NAMALWA (cell line): ENCODE results near the gene SMAP2.
"Not testable (repeated sequence)": the region's sequence is repeated elsewhere in the genome, so short reads cannot be mapped to it uniquely, and the experiment has no call there.

Experiments used
- DNase-seq: peaks from one replicate; pipeline ENCODE4 v3.0.0-alpha.2; 2015; ENCODE audit warnings: low spot score

Gene SMAP2

DNA sequence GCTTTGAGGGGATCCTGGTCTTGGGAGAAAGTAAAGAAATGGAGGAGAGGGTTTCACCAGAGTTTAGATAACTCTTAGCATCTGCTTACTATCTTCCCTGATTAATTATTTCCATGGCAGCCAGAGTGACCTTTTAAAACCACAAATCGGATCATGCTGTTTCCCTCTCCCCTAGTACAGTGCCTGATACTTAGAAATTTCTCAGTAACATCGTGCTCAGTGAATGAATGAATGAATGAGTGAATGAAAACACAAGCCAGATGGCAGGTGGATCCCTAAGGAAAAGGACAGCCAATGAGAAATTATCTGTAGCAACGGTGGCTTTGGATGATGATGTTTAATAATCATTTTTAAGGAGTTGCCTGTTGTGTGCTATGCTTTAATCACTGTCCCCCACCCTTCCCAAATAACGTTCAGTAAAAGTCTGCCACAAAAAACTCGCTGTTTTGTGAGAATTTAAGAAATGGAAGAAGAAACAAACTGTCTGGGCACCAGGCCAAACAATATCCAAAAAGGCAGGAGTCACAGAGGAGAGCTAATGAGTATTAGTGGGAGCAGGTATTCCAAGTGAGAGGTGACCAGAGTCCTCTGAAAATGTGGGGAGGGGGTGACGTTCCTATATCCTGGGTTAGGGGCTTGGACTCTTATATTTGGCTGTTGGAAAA is 737 bp upstream of the SMAP2 start:
- no peak for DNase-seq

DNA sequence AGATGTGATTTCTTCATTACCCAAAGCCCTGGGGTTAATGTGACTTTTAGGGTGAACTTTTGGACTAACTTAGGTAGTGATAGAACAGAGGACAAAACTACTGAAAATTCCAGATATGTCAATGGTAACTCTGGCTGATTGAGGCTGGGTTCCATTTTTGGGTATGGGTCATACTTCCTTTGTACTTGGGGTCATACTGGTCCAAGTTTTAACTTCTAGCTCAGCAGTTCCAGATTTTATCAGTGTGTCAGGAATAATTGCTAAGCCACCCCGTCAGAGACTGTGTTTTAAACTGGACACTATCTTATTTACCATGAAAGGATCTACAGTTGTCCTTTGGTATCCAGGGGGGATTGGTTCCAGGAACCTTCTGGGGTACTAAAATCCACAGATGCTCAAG is 4.0 kb downstream of the SMAP2 start:
- no peak for DNase-seq

GRCh38 chr1:40379785-40380452 is 6.4 kb downstream of the SMAP2 start:
- no peak for DNase-seq

DNA sequence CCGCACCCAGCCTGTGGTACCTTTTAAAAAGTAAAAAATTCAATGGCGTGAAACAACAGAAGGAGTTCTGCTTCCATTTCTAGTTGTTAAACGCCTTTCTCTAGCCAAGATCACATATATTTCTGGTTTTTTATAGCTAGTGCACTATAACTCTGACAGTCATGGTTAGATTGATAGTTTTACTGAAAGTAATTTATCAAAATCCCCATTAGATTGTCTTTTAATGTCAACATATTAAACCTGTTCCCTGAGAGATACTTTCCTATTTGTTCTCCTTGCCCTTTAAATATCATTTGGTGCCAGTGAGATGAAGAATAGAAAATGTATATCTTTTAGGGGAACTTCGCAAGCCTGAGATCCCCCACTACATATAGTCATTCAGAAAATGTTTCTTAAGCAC is 7.3 kb downstream of the SMAP2 start:
- peak; percentile 58 for DNase-seq

DNA sequence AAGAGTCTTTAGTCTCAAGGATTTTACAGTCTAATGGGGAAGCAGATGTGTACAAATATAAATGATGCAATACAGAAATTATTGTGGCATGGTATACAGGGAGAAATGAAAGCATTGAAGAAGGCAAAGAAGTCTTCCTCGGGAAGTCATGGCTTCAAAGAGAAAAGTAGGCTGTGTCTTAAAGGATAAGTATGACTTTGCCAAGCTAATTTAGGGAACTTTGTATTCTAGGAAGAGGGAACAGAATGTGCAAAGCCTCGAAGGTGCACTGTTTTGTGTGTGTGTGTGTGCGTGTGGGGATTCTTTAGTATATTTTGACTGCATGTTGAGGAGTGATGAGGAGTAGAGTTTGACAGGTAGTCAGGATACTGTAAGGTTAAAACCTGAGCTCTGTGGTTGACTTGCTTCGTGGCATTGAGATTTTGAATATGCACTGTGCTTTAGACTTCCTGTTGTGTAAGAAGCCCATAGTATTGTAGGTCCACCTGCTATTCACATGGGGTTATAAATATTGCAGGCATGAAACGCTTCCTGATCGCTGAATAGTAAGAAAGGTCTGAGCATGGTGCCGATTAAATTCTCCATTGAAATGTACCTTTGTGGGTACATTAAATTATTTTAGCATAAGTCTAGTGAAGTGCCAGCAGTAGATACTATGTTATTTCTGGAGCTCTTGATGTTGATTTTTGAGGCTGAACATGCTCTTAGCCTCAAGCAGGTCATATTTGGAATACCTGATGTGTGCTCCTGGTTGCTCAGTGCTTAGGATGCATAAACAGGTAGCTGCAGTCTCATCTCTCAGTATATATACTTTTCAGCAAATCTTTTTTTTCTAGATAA is 8.0 kb downstream of the SMAP2 start:
- peak; percentile 82 for DNase-seq

- no peak for DNase-seq
Observed at GRCh38 chr1:40382108-40382460, 8.6 kb downstream of the SMAP2 start.

DNA sequence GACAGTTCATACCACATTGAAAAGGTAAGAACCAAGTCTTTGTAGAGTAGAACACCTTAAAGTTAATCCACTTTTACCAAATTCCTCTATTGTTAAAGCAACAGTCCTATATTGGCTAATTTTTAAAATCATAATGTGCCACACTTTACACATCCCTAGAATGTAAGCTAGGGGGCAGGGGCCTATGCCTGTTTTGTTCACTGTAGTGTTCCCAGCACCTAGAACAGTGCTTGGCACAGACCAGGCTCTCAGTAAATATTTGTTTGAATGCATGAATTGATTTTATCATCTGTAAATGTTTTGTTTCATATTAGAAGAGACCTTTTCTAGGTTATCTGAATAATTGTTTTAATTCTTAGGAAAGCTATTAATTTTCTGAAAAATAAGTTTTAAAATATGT is 9.1 kb downstream of the SMAP2 start:
- no peak for DNase-seq

DNA sequence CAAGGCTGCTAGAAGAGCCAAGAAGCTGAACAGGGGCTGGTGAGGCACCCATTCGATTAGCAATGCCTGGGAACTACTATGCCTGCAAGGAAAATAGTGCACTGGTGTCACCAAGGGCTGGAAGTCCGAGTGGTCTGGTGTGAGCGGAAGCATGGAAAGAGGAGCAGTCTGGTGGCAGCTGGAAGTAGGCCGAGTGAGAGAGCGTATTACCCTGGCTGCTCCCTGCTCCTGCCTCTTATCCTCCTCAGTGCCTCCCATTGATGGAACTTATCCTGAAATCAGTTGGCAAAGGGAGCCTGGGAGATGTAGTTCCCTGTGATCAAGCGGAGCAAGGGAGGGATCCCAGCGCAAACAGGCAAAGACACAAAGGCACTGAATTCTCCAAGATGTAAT is 9.6 kb downstream of the SMAP2 start:
- DNase-seq = no peak

GRCh38 chr1:40383488-40384412 is 10.2 kb downstream of the SMAP2 start:
- DNase-seq = peak; percentile 38

- DNase-seq = peak; percentile 49
Observed at GRCh38 chr1:40384413-40384762, 10.9 kb downstream of the SMAP2 start.

DNA sequence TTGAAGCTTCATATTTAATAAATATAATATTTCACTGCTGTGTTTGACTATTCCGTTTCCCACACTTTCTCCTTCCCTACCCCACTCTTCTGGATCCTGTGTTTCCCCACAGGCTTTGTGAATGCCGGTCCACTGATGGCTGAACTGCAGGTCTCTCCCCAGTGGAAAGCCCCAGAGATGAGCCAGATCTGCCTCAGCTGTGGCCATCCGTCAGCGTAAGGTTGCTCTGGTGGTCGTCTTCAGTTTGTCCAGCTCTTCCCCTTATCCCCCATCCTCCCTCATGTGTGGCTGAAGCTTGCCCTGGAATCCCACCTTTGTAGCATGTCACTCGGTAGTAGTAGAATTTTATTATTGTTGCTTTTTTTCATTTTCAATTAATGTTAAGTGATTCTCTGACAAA is 11.4 kb downstream of the SMAP2 start:
- no peak for DNase-seq

- peak; percentile 95 for DNase-seq
Observed at GRCh38 chr1:40385437-40386358, 12.2 kb downstream of the SMAP2 start.

DNA sequence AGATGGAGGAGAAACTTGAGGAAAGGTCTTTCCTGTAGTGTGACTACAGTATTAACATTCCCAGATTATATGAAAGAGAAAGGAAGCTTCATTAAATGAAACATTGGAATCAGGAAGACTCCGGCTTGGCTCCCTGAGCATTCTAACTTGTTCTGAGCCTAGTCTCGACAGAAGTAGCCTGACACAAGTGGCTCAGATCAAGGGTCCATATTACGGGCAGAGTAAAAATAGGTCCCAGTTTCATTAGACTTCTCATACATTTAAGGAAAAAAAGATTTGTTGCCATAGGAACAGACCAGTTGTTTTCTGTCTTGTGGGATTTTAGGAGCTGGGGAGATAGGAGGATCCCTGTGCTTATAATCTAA is 12.8 kb downstream of the SMAP2 start:
- no peak for DNase-seq

GRCh38 chr1:40386796-40387195 is 13.3 kb downstream of the SMAP2 start:
- DNase-seq = no peak

- DNase-seq = not testable (repeated sequence)
Observed at GRCh38 chr1:40387381-40388306, 14.1 kb downstream of the SMAP2 start.

GRCh38 chr1:40388456-40389321 is 15.2 kb downstream of the SMAP2 start:
- not testable (repeated sequence) for DNase-seq

DNA sequence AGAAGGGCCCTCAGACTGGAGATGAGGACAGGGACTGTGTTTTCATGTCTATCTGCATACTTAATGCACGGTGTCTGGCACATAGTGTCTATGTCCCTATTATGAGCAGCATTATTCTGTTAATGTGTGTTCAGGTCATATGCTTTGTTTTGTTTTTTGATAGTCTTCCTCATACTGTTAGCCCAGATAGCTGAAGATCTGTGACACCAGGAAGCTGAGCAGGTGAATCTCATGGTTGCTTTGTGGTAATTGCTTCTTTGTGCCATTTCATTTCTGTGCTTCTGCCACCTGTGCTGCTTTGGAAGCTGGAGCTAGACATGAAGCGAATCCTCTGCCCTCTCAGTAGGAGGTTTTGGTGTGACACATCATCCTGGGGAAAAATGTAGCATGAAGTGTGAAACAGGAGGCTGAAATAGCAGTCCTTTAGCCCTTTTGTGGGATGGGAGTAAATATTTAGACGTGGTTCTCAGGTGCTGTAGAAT is 15.8 kb downstream of the SMAP2 start:
- DNase-seq = no peak

DNA sequence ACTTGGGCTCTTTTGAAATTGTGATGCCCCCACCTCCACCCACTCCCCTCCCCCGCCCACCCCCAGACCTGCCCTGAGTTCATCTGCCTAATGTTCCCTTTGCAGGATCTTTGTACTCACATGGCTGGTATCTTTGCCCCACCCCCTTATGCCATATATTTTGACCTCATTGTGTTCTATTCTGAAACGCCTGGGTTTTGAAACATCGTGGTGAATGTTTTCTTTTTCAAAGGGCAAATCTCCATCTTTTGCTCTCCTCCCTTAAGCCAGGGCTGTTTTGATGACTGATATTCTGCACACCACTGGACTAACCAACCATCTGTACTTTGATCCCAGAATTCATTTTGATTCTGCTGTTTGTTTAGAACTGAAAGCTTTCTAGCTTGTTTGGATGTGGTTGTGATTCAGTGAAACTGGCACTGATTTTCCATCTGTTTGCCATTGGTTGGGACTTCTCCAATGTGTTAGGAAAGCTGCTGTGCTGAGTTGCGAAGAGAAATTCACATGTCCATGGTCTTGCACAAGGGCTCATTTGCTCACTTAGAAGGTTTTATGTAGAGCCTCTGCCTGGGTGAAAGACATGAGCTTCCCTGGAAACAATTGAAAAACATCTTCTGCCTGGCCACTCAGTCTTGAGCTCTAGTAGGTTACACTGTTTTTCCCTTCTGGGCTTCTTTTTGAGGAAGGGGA is 16.5 kb downstream of the SMAP2 start:
- no peak for DNase-seq
